Measurements from ENCODE around the gene SYDE2.

SYDE2 gene

GRCh38 chr1:85122169-85122568 lies 78.6 kb downstream of the SYDE2 start:
- DNase-seq: no peak

- DNase-seq: no peak
Observed at GRCh38 chr1:85121744-85122143, 79.1 kb downstream of the SYDE2 start.

DNA sequence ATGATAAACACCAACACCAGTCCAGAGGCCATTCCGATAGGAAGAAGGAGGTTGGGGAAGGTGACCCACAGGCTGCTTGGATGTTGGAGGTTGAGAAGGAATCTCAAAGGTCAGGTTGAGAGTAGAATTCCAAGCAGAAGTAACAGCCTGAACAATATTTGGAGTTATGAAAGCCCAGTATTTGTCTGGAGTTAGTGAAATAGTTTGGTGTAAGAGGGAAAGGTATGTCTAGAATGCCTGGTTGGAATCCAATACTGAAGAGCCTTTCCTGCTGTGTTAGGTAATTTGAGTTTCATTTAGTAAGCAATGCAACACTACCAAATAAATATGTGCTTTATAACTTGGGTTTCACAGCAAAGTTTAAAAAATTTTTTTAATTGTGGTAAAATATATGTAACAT lies 82.1 kb downstream of the SYDE2 start:
- DNase-seq: no peak

- DNase-seq: no peak
Observed at GRCh38 chr1:85116856-85117255, 84.0 kb downstream of the SYDE2 start.

DNA sequence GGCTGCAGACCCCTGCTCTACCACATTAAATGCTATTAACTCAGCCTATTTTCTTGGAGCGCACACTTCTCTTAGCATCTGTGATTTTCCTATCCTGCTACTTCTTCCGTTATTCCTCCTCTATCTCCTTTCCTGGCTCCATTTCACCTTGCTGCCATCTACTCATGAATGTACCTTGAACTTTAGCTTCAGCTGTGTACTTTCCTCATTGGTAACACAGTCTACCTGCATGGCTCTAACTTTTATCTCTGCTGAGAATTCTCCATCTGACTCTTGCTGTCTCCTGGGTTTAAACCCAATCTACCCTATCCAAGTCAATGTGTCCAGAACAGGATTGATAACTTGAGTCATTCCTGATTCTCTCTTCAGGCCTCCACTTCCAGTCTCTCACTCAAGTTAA lies 84.9 kb downstream of the SYDE2 start:
- DNase-seq: no peak

DNA sequence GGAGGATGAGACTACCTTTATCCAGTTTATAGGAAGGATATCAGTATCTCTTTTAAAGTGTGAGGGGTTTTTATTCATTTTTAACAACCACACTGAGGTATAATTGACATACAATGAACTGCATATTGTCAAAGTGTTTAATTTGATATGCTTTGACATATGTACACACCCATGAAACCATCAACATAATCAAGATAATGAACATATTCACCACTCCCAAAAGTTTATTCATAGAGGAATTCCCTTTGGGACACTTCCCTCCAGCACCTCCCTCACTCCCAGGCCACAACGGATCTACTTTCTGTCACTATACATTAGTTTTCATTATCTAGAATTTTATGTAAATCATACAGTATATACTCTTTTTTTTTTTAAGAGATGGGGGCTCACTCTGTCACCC lies 89.1 kb downstream of the SYDE2 start:
- no peak for DNase-seq

DNA sequence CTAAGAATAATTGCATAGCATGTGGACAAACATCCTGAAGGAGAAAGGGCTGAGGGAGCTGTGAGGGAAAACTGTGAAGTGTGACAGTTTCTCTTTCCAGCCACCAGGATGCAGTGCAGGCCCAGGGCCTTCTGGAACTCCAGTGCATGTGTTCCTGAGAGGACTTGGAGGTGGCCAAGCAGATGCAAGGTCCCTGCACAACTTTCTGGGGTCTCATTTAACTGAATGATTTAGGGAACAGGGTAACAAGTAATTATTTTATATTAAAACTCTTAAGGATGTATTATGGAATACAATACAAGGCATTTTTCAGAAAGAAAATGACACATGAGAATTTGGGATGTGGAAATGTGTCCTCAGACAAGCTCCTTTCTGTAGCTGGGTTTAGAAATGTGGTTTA lies 91.3 kb downstream of the SYDE2 start:
- DNase-seq: peak; percentile 53 to 87 (median 59)
